Left ventricle myocardium inferior (tissue), 1 donor: Measurements from ENCODE around the gene ANKRD50. TPM values are rescaled to one million over a fixed set of nuclear protein-coding genes. Genes with fewer than 3 reads are reported as not detected.

ENCODE experiments used
- DNase-seq: peaks from one replicate; pipeline ENCODE4 v3.0.0-alpha.2; 2020
- H3K27ac ChIP-seq: fragments of 200-600 bp; replicated peaks from 2 replicates; pipeline ENCODE4 v1.8.0; 2021
- H3K27me3 ChIP-seq: fragments of 200-600 bp; 2 replicates; pipeline ENCODE4 v1.8.0; 2021; ENCODE audit warnings: low read depth
- H3K36me3 ChIP-seq: fragments of 200-600 bp; 2 replicates; pipeline ENCODE4 v1.8.0; 2021
- H3K4me1 ChIP-seq: fragments of 200-600 bp; 2 replicates; pipeline ENCODE4 v1.8.0; 2021
- H3K4me3 ChIP-seq: fragments of 200-600 bp; 2 replicates; pipeline ENCODE4 v1.8.0; 2021; ENCODE audit warnings: mild to moderate bottlenecking, moderate library complexity
- H3K9me3 ChIP-seq: fragments of 200-600 bp; replicated peaks from 2 replicates; pipeline ENCODE4 v1.8.0; 2021
- intact Hi-C: fragments of 100-400 bp; cut with micrococcal nuclease; formaldehyde crosslinking; loops from one replicate; pipeline ENCODE4 v1.11.0; 2022
- total RNA-seq: library from RNA; stranded (reverse); fragmentation: NEBNext Ultra II Directional; extraction: Animal tissue kit (Norgen Biotek cat#: 25700); gene quantifications from one replicate; pipeline ENCODE4 v1.2.1, GENCODE V29; 2021
- TF ChIP-seq, protein P1 (sequence below): fragments of 200-600 bp; IDR thresholded peaks from 2 replicates; pipeline ENCODE4 v1.8.0; 2021; ENCODE audit warnings: antibody characterized with exemption, mild to moderate bottlenecking, borderline replicate concordance
- donor health status: DM: no; HTN: yes; CAD: no; lungs with severe emphysema.

ANKRD50 gene
- total RNA-seq, 1 donor from 2014 or later, result 5.5 TPM

DNA sequence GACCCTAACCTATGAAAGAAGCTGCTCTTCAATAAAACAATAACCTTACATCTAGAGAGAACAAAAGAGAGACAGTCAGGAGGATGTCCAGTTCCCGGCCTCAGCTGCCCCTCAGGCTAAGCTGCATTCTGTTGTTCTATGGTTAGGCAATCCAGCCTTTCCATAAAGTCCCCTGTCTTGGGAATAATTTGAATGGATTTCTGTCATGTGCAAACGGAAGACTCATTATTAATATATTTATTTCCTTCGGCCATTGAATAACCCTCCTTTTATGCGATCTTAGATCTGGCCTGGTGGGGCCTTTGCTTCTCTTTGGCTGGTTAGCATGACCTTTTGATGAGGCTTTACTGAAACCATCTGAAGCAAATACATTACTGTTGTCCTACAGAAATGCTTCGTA, 80.1 kb downstream of the ANKRD50 start:
- Histone ChIP-seq H3K9me3 (no peaks in the 10 kb centered on the region), H3K4me3 (no peak overlapping the region), H3K27ac (no peak overlapping the region), H3K27me3 (no peaks in the 10 kb centered on the region), H3K4me1 (peaks cover 5% of the 10 kb centered on the region), H3K36me3 (peaks cover under 1% of the 10 kb centered on the region)
- TF ChIP-seq, protein P1, sequence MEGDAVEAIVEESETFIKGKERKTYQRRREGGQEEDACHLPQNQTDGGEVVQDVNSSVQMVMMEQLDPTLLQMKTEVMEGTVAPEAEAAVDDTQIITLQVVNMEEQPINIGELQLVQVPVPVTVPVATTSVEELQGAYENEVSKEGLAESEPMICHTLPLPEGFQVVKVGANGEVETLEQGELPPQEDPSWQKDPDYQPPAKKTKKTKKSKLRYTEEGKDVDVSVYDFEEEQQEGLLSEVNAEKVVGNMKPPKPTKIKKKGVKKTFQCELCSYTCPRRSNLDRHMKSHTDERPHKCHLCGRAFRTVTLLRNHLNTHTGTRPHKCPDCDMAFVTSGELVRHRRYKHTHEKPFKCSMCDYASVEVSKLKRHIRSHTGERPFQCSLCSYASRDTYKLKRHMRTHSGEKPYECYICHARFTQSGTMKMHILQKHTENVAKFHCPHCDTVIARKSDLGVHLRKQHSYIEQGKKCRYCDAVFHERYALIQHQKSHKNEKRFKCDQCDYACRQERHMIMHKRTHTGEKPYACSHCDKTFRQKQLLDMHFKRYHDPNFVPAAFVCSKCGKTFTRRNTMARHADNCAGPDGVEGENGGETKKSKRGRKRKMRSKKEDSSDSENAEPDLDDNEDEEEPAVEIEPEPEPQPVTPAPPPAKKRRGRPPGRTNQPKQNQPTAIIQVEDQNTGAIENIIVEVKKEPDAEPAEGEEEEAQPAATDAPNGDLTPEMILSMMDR, result no peak
- no peak for DNase-seq
- intact Hi-C loops, result no loop called here

DNA sequence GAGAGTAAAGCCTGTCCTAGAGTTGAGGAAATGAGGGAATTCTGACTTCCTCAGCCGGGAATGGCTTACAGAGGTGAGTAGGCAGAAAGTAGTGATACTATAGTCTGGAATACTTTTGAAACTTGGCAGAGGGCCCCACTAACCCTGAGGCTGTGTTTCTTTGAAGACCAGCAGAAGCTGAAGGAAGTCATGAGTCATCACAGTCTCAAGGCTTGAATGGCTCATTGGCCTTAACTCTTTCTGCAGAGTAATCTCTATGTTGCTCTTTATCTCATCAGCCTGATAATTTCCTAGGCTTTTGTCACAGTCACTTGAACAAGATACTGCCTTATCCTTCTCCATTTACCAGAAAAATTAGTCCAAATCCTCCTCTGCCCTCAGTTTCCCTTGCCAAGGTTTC, 80.8 kb downstream of the ANKRD50 start:
- TF ChIP-seq, protein P1, result no peak
- peaks cover 5% of the 10 kb centered on the region for H3K4me1 ChIP-seq
- intact Hi-C loops, result no loop called here
- no peak for DNase-seq
- no peak overlapping the region for H3K4me3 ChIP-seq
- H3K27me3 ChIP-seq, result no peaks in the 10 kb centered on the region
- no peak overlapping the region for H3K27ac ChIP-seq
- H3K36me3 ChIP-seq, result no peaks in the 10 kb centered on the region
- no peaks in the 10 kb centered on the region for H3K9me3 ChIP-seq

- Histone ChIP-seq H3K9me3 (no peaks in the 10 kb centered on the region), H3K27ac (no peak overlapping the region), H3K4me3 (no peak overlapping the region), H3K4me1 (peaks cover 5% of the 10 kb centered on the region), H3K36me3 (no peaks in the 10 kb centered on the region), H3K27me3 (no peaks in the 10 kb centered on the region)
- DNase-seq, result no peak
- intact Hi-C loops, result no loop called here
- TF ChIP-seq, protein P1, result no peak
These were observed 82.9 kb downstream of the ANKRD50 start for GRCh38 chr4:124629681-124630080.
